Measurements from ENCODE around the gene GRIA4. TPM values are rescaled to one million over a fixed set of nuclear protein-coding genes. Genes with fewer than 3 reads are reported as not detected.
A peak's percentile ranks its signal among the peaks of the same experiment; 100 is the strongest.

Gene GRIA4
- total RNA-seq, 1 experiment from 2014 or later: not detected

GRCh38 chr11:106022795-106023275, 413.0 kb downstream of the GRIA4 start:
- POLR2A ChIA-PET (ENCODE audit: low non-redundant PET): no interaction called here
- H3K36me3 ChIP-seq (ENCODE audit: insufficient read depth, low read length, poor library complexity, severe bottlenecking): no peaks in the 10 kb centered on the region
- H3K4me3 ChIP-seq (ENCODE audit: low read depth, low read length, poor library complexity, severe bottlenecking): peak overlapping the region; percentile 81
- intact Hi-C loops (cut with micrococcal nuclease; ENCODE audit: unreplicated experiment): no loop called here
- DNase-seq (ENCODE audit: low spot score): no peak
- BruUV-seq (replicated peaks): TSS peak; percentile 98
- no peaks in the 10 kb centered on the region for H3K27me3 ChIP-seq (replicated peaks; ENCODE audit: insufficient read depth, low read depth, low read length, poor library complexity)
- H3K4me1 ChIP-seq (ENCODE audit: insufficient read depth, low read length, poor library complexity, severe bottlenecking): peaks cover 10% of the 10 kb centered on the region
- H3K9me3 ChIP-seq (ENCODE audit: low read depth, low read length, poor library complexity, severe bottlenecking): no peaks in the 10 kb centered on the region
- peak overlapping the region; percentile 42 for H3K27ac ChIP-seq (ENCODE audit: low read depth, low read length, poor library complexity, severe bottlenecking)
- TF ChIP-seq CTCF (conservative IDR thresholded peaks at IDR 0.05; ENCODE audit: low read depth, low read length) (no peak), EZH2 (IDR thresholded peaks at IDR 0.05; ENCODE audit: borderline replicate concordance, low read depth, low read length, poor library complexity, severe bottlenecking) (no peak)
- CTCF ChIA-PET: no interaction called here

- intact Hi-C loops (cut with micrococcal nuclease; ENCODE audit: unreplicated experiment): no loop called here
- ChIA-PET CTCF (no interaction called here), POLR2A (ENCODE audit: low non-redundant PET) (no interaction called here)
- H3K4me3 ChIP-seq (ENCODE audit: low read depth, low read length, poor library complexity, severe bottlenecking): no peak overlapping the region
- no peak overlapping the region for H3K27ac ChIP-seq (ENCODE audit: low read depth, low read length, poor library complexity, severe bottlenecking)
- H3K9me3 ChIP-seq (ENCODE audit: low read depth, low read length, poor library complexity, severe bottlenecking): no peaks in the 10 kb centered on the region
- no peak for DNase-seq (ENCODE audit: low spot score)
- H3K27me3 ChIP-seq (replicated peaks; ENCODE audit: insufficient read depth, low read depth, low read length, poor library complexity): no peaks in the 10 kb centered on the region
- H3K36me3 ChIP-seq (ENCODE audit: insufficient read depth, low read length, poor library complexity, severe bottlenecking): no peaks in the 10 kb centered on the region
- no TSS peak for BruUV-seq (replicated peaks)
- TF ChIP-seq CTCF (conservative IDR thresholded peaks at IDR 0.05; ENCODE audit: low read depth, low read length): no peak
- H3K4me1 ChIP-seq (ENCODE audit: insufficient read depth, low read length, poor library complexity, severe bottlenecking): no peaks in the 10 kb centered on the region
These were observed 420.7 kb downstream of the GRIA4 start for GRCh38 chr11:106030609-106031008.

GRCh38 chr11:106031202-106031810, 421.4 kb downstream of the GRIA4 start:
- DNase-seq (ENCODE audit: low spot score): no peak
- POLR2A ChIA-PET (ENCODE audit: low non-redundant PET): no interaction called here
- H3K36me3 ChIP-seq (ENCODE audit: insufficient read depth, low read length, poor library complexity, severe bottlenecking): no peaks in the 10 kb centered on the region
- no peaks in the 10 kb centered on the region for H3K9me3 ChIP-seq (ENCODE audit: low read depth, low read length, poor library complexity, severe bottlenecking)
- H3K27ac ChIP-seq (ENCODE audit: low read depth, low read length, poor library complexity, severe bottlenecking): no peak overlapping the region
- BruUV-seq (replicated peaks): no TSS peak
- no peaks in the 10 kb centered on the region for H3K27me3 ChIP-seq (replicated peaks; ENCODE audit: insufficient read depth, low read depth, low read length, poor library complexity)
- H3K4me1 ChIP-seq (ENCODE audit: insufficient read depth, low read length, poor library complexity, severe bottlenecking): no peaks in the 10 kb centered on the region
- CTCF ChIA-PET: no interaction called here
- no peak overlapping the region for H3K4me3 ChIP-seq (ENCODE audit: low read depth, low read length, poor library complexity, severe bottlenecking)
- intact Hi-C loops (cut with micrococcal nuclease; ENCODE audit: unreplicated experiment): no loop called here
- TF ChIP-seq CTCF (conservative IDR thresholded peaks at IDR 0.05; ENCODE audit: low read depth, low read length) (no peak), EZH2 (IDR thresholded peaks at IDR 0.05; ENCODE audit: borderline replicate concordance, low read depth, low read length, poor library complexity, severe bottlenecking) (no peak)

Data from A673 (cell line).